ENCODE data around the gene DLGAP1. TPM values are rescaled to one million over a fixed set of nuclear protein-coding genes. Genes with fewer than 3 reads are reported as not detected.

DLGAP1 gene
- total and polyA plus RNA-seq, 10 of the 15 experiments (the other 5 are each of a cell fraction or from before 2014, with no cell fraction given): 0.23 to 27.6 (median 1.9) TPM

GRCh38 chr18:3529077-3529476 is 926.0 kb downstream of the DLGAP1 start (continued):
- TF ChIP-seq ZNF687 (IDR thresholded peaks at IDR 0.05): no peak
- TF ChIP-seq BCL11A (IDR thresholded peaks at IDR 0.05; ENCODE audit: low read depth, low read length): no peak
- TF ChIP-seq ZNF622 (IDR thresholded peaks at IDR 0.05): no peak
- TF ChIP-seq CHD4 (IDR thresholded peaks at IDR 0.05): no peak
- no peak for TF ChIP-seq NFYA (IDR thresholded peaks at IDR 0.05; ENCODE audit: borderline replicate concordance, low read depth, low read length)
- no peak for TF ChIP-seq FOXM1 (IDR thresholded peaks at IDR 0.05; ENCODE audit: low read depth, low read length)
- TF ChIP-seq E4F1 (IDR thresholded peaks at IDR 0.05; ENCODE audit: borderline replicate concordance, partially characterized antibody): no peak
- no peak for TF ChIP-seq RFX5 (IDR thresholded peaks at IDR 0.05; ENCODE audit: low read depth, low read length)
